Right atrium auricular region (tissue), 2 donors: ENCODE data around the gene FGF9. TPM values are rescaled to one million over a fixed set of nuclear protein-coding genes. Genes with fewer than 3 reads are reported as not detected.

Source experiments
- DNase-seq: peaks from one replicate; pipeline ENCODE4 v3.0.0-alpha.2; 2019; ENCODE audit warnings: low spot score
- H3K27ac ChIP-seq, 2 donors: fragments of 200-600 bp; sonication (generic); 1 replicate in 1 of 2; 2 replicates in 1 of 2; pipeline ENCODE4 v1.5.1; 2016 to 2019
- H3K27me3 ChIP-seq, 2 donors: fragments of 200-600 bp; sonication (generic); one replicate each; pipeline versions ENCODE4 v1.5.1 to v1.6.0; 2017 to 2019
- H3K36me3 ChIP-seq: fragments of 200-600 bp; sonication (generic); one replicate; pipeline ENCODE4 v1.5.1; 2016
- H3K4me1 ChIP-seq, 2 donors: fragments of 200-600 bp; sonication (generic); one replicate each; pipeline versions ENCODE4 v1.5.1 to v1.6.0; 2017 to 2019
- H3K4me3 ChIP-seq, 2 donors: fragments of 200-600 bp; sonication (generic); 1 replicate in 1 of 2; 2 replicates in 1 of 2; pipeline ENCODE4 v1.5.1; 2017 to 2019; ENCODE audit warnings: mild to moderate bottlenecking in 1 of 2, moderate library complexity in 1 of 2
- H3K9me3 ChIP-seq, 2 donors: fragments of 200-600 bp; sonication (generic); one replicate each; pipeline ENCODE4 v1.5.1; 2019
- total RNA-seq, 2 donors: library from RNA; depleted of rRNA; stranded (reverse); fragments of >200 nt; gene quantifications; one replicate each; pipeline ENCODE4 v1.1.0, GENCODE V29; 2016
- TF ChIP-seq, protein P1 (sequence below), 2 donors: fragments of 200-600 bp; sonication (generic); IDR thresholded peaks; one replicate each; pipeline ENCODE4 v1.5.1; 2019; ENCODE audit warnings: antibody characterized with exemption in 2 of 2

FGF9 gene
- total RNA-seq, 2 donors from 2014 or later: 3.2 to 5.9 TPM

DNA sequence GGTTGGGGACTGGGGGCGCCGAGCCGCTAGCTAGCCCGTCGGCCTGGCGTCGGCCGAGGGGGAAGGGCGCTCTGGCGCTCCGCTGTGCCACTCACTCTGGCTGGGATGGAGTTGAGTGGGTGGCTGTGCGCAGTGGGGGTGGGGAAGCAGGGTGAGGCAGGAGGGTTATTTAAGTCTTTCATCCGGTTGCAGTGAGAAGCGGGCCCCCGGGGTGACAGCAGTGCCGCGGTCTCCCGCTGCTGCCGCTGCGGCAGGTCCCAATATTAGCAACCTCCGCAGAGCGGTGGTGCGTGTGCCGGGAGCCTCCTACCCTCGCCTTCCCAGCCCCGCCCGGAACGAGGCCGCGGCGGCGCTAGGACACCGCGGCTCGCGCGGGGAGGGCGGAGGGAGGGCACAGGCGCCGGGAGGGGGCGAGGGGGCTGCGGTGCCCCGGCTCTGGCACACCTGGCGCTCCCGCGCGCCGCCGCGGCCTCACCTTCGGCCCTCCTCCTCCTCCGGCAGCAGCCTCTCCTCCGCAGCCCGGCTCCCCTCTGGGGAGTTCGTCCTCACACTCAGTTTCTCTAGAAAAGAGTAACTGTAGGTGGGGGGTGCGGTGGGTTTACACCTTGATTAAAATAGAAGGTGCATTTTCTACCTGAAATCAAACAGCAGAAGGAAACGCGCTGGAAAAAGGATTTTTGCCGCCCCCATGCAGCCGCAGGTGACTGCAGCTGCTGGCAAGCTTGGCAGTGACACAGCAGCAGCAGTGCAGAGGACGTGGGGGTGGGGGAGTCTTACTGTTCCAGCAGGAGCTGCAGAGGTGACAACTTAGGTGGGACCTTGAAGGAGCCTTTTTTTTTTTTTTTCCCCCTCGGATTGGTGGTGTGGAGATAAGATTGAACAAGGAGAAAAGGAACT is 4.5 kb downstream of the FGF9 start:
- Histone ChIP-seq H3K27ac (peak overlapping the region; percentile 84 to 88), H3K4me1 (peaks cover 0 to 56% of the 10 kb centered on the region in 2 donors), H3K27me3 (no peaks in the 10 kb centered on the region), H3K36me3 (no peaks in the 10 kb centered on the region), H3K4me3 (peak overlapping the region; percentile 56 to 76), H3K9me3 (no peaks in the 10 kb centered on the region)
- no peak for DNase-seq
- TF ChIP-seq, protein P1, sequence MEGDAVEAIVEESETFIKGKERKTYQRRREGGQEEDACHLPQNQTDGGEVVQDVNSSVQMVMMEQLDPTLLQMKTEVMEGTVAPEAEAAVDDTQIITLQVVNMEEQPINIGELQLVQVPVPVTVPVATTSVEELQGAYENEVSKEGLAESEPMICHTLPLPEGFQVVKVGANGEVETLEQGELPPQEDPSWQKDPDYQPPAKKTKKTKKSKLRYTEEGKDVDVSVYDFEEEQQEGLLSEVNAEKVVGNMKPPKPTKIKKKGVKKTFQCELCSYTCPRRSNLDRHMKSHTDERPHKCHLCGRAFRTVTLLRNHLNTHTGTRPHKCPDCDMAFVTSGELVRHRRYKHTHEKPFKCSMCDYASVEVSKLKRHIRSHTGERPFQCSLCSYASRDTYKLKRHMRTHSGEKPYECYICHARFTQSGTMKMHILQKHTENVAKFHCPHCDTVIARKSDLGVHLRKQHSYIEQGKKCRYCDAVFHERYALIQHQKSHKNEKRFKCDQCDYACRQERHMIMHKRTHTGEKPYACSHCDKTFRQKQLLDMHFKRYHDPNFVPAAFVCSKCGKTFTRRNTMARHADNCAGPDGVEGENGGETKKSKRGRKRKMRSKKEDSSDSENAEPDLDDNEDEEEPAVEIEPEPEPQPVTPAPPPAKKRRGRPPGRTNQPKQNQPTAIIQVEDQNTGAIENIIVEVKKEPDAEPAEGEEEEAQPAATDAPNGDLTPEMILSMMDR (IDR thresholded peaks at IDR 0.05): no peak

DNA sequence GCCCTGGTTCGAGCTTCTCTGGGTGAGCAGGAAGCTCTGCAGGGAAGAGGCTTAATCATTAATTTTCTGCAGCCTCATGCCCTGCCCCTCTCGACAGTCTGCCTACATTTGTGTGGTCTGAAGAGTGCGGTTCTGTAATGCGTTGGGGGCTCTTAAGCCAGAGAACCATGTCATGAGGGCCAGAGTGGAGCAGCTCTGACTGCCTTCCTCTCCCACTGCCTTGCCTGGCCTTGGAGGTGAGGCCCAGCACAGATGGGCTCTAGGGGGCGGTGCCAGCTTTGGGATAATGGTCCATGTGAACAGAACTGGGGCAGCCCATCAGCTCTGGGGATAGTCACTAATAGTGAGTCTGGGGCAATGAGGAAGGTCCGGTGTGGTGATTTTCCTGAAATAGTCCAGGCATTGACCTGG is 5.7 kb downstream of the FGF9 start:
- peaks cover 0 to 49% of the 10 kb centered on the region in 2 donors for H3K4me1 ChIP-seq
- TF ChIP-seq, protein P1 (IDR thresholded peaks at IDR 0.05): peak in 1 of 2 donors; percentile 39
- no peaks in the 10 kb centered on the region for H3K9me3 ChIP-seq
- no peak for DNase-seq
- H3K27ac ChIP-seq: peak overlapping the region; percentile 13 to 84
- H3K27me3 ChIP-seq: no peaks in the 10 kb centered on the region
- H3K4me3 ChIP-seq: no peak overlapping the region
- no peaks in the 10 kb centered on the region for H3K36me3 ChIP-seq

DNA sequence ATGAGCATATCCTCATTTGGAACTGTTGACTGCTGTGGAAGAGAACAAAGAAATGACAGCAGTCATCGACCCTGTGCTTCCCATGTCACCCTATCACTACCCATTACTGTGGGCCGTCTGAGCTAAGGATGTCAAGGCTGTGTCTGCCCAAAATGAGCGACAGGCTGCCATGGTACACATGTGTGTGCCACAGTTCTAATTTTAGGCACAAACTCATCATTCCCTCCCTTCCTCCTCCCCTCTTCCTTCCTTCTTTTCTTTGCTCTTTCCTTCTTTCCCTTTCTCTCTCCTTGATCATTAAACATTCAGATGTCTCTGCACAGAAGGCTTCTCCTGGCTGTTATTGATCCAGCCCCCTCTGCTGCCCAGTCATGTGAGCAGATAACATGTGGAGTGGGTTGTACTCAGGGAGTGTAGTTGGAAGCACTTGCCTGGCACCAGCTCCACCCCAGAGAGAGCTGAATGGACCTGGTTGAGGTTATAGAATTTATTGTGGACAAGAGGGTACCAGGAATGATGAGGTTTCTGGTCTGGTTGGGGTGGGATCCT is 6.3 kb downstream of the FGF9 start:
- no peak overlapping the region for H3K4me3 ChIP-seq
- no peaks in the 10 kb centered on the region for H3K27me3 ChIP-seq
- peak overlapping the region; percentile 13 to 84 for H3K27ac ChIP-seq
- H3K9me3 ChIP-seq: no peaks in the 10 kb centered on the region
- H3K4me1 ChIP-seq: peaks cover 0 to 44% of the 10 kb centered on the region in 2 donors
- H3K36me3 ChIP-seq: no peaks in the 10 kb centered on the region
- no peak for DNase-seq
- TF ChIP-seq, protein P1 (IDR thresholded peaks at IDR 0.05): no peak

DNA sequence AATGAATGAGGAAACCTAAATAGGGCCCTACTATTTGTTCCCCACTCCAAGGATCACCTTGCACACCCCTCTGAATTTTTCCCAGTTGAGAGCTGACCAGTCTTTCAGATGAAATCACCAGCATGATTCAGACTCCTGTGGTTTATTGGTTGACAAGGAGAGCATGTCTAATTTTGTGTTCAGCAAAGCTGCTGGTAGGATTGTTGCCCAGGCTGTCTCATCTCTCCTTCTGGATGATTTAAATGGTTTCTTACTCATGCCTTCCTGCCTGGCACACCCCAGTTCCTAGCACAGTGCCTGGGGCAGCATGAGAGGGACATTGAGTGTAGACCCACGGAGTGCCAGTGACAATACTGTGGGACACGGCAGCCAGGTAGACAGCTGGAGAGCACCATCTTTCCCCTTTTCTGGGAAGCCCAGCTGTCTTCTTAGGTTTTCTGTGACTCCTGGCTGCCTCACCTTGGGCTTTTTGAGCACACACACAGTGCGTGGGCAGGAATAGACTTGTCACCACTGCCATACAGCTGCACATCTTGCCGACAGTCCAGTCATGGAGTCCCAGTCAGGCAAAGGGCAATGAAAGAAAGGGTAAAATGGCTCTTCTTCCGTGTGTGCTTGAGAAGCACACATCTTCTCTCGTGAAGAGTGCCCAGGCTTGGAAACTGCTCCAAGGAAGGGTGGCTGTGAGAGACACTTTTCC is 12.3 kb downstream of the FGF9 start:
- no peak overlapping the region for H3K4me3 ChIP-seq
- TF ChIP-seq, protein P1 (IDR thresholded peaks at IDR 0.05): no peak
- H3K9me3 ChIP-seq: no peaks in the 10 kb centered on the region
- no peaks in the 10 kb centered on the region for H3K4me1 ChIP-seq
- H3K36me3 ChIP-seq: no peaks in the 10 kb centered on the region
- H3K27ac ChIP-seq: peak overlapping the region in 1 of 2 donors; percentile 66
- no peak for DNase-seq
- no peaks in the 10 kb centered on the region for H3K27me3 ChIP-seq

DNA sequence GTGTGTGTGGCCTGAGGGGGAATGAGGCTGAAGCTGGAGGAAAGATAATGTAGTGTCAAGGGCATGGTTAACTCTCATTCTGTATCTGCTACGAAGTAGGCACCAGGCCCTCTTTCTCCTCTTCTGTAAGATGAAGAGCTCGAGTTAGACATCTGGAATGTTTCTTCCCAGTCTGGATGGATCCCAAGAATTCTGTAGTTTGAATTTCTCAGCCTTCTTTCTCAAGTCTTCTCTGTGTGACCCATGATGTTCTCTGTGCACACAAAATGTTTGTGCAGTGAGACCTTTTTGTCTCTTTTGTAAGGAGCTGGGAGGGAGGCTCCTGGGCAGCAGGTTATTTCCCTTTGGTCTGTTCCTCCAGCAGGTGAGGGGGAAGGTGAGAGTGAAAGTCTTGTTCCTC is 13.7 kb downstream of the FGF9 start:
- no peaks in the 10 kb centered on the region for H3K9me3 ChIP-seq
- H3K4me3 ChIP-seq: no peak overlapping the region
- H3K36me3 ChIP-seq: no peaks in the 10 kb centered on the region
- TF ChIP-seq, protein P1 (IDR thresholded peaks at IDR 0.05): no peak
- H3K27ac ChIP-seq: no peak overlapping the region
- peaks cover 0 to 5% of the 10 kb centered on the region in 2 donors for H3K4me1 ChIP-seq
- DNase-seq: no peak
- no peaks in the 10 kb centered on the region for H3K27me3 ChIP-seq
